Measurements from ENCODE around the gene RBM15B. TPM values are rescaled to one million over a fixed set of nuclear protein-coding genes. Genes with fewer than 3 reads are reported as not detected.
A peak's percentile ranks its signal among the peaks of the same experiment; 100 is the strongest.

The RBM15B gene
- total and polyA plus RNA-seq, 7 donors = 4.6 to 11.9 (median 8.8) TPM

DNA sequence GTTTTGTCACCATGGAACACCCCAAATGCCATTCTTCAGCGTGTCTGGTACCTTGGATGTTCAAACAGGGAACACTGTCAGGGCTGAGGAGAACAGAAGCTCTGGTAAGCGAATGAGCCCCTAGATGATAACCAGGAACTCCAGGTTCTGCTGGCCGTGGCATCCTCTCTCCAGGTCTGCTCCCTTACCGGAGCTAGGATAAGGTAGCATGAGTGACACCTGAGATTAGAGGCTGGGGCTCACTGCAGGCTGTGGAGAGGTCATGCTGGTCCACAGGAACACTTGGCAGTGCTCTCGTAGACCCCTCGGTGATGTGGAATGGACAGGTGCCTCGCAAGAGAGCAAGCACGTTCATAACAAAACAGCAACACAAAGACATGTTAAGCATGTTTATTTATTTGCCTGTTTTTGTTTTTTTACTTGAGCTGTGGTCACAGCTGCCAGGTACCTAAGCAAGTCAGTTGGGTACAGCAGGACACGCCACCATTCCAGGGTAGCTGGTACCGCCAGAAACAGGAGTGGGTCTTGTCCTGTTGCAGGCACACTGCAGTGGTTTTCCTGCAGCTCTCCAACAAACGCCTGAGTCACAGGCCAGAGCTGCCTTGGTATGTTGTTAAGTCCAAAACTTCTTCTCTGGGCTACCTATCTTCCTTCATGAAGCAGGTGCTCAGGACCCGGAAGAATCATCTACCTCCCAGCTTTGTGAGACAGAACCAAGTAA lies 4.6 kb downstream of the RBM15B start:
- H3K27me3 ChIP-seq (ENCODE audit: insufficient read depth in 3 of 3, low read length in 2 of 3) = no peaks in the 10 kb centered on the region
- peaks cover 38% of the 10 kb centered on the region for H3K4me1 ChIP-seq
- DNase-seq (no peak), ATAC-seq (no peak)
- peaks cover 0 to 83% of the 10 kb centered on the region in 2 donors for H3K36me3 ChIP-seq (ENCODE audit: insufficient read depth in 1 of 2, low read depth in 1 of 2)
- TF ChIP-seq, protein P1, sequence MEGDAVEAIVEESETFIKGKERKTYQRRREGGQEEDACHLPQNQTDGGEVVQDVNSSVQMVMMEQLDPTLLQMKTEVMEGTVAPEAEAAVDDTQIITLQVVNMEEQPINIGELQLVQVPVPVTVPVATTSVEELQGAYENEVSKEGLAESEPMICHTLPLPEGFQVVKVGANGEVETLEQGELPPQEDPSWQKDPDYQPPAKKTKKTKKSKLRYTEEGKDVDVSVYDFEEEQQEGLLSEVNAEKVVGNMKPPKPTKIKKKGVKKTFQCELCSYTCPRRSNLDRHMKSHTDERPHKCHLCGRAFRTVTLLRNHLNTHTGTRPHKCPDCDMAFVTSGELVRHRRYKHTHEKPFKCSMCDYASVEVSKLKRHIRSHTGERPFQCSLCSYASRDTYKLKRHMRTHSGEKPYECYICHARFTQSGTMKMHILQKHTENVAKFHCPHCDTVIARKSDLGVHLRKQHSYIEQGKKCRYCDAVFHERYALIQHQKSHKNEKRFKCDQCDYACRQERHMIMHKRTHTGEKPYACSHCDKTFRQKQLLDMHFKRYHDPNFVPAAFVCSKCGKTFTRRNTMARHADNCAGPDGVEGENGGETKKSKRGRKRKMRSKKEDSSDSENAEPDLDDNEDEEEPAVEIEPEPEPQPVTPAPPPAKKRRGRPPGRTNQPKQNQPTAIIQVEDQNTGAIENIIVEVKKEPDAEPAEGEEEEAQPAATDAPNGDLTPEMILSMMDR (IDR thresholded peaks at IDR 0.05) = no peak
- WGBS, 3 donors = 65 to 69% (median 67%) methylated on average over 12 of the region's 12 CpGs
- peak overlapping the region; percentile 38 for H3K27ac ChIP-seq
- H3K4me3 ChIP-seq = no peak overlapping the region
- intact Hi-C loops (cut with DNase I) = loop anchor here in 1 of 2 donors (10.0 kb wide), 1 partner anchor 279 kb away; the partner anchor contains the start of gene TEX264
- H3K9me3 ChIP-seq = no peaks in the 10 kb centered on the region

DNA sequence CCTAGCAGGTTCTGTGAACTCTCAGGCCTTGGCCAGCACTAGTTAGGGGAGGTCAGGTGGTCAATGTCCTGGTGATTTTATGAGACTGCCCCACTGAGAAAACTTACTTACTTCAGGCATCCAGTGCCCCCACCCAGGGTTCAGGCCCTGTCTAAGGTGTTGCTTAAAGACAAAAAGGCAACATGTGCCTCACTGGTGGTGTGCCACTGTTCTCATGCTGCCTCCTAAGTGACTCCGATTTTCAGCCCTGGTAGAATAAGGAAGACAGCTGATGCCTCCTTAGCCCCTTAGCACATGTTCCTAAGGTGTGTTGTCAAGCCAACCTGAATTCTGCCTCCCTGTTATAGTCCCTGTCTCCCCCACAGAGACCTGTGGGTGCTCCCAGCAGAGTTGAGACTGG lies 5.3 kb downstream of the RBM15B start:
- H3K27me3 ChIP-seq (ENCODE audit: insufficient read depth in 3 of 3, low read length in 2 of 3) = no peaks in the 10 kb centered on the region
- peak overlapping the region; percentile 38 for H3K27ac ChIP-seq
- ATAC-seq = no peak
- H3K4me1 ChIP-seq = peaks cover 37% of the 10 kb centered on the region
- H3K4me3 ChIP-seq = no peak overlapping the region
- intact Hi-C loops (cut with DNase I) = loop anchor here in 1 of 2 donors (10.0 kb wide), 1 partner anchor 278 kb away; the partner anchor contains the start of gene TEX264
- H3K36me3 ChIP-seq (ENCODE audit: insufficient read depth in 1 of 2, low read depth in 1 of 2) = peaks cover 0 to 90% of the 10 kb centered on the region in 2 donors
- WGBS, 3 donors = 89 to 100% (median 89%) methylated on average over 1 of the region's 1 CpG
- no peak for DNase-seq
- no peaks in the 10 kb centered on the region for H3K9me3 ChIP-seq
- TF ChIP-seq, protein P1 (IDR thresholded peaks at IDR 0.05) = no peak

- Histone ChIP-seq H3K4me3 (no peak overlapping the region), H3K4me1 (peaks cover 33% of the 10 kb centered on the region), H3K9me3 (no peaks in the 10 kb centered on the region), H3K27ac (peak overlapping the region; percentile 38), H3K36me3 (ENCODE audit: insufficient read depth in 1 of 2, low read depth in 1 of 2) (peaks cover 0 to 97% of the 10 kb centered on the region in 2 donors), H3K27me3 (ENCODE audit: insufficient read depth in 3 of 3, low read length in 2 of 3) (no peaks in the 10 kb centered on the region)
- ATAC-seq (no peak), DNase-seq (no peak)
- intact Hi-C loops (cut with DNase I) = loop anchor here in 1 of 2 donors (10.0 kb wide), 1 partner anchor 277 kb away; the partner anchor contains the start of gene TEX264
- 52 to 76% (median 66%) methylated on average over 5 of the region's 5 CpGs for WGBS, 3 donors
- TF ChIP-seq, protein P1 (IDR thresholded peaks at IDR 0.05) = no peak
Observed at GRCh38 chr3:51397392-51397791, 6.3 kb downstream of the RBM15B start.

GRCh38 chr3:51398595-51399310 lies 7.7 kb downstream of the RBM15B start:
- peaks cover 0 to 92% of the 10 kb centered on the region in 2 donors for H3K36me3 ChIP-seq (ENCODE audit: insufficient read depth in 1 of 2, low read depth in 1 of 2)
- TF ChIP-seq, protein P1 (IDR thresholded peaks at IDR 0.05) = no peak
- H3K27ac ChIP-seq = no peak overlapping the region
- intact Hi-C loops (cut with DNase I) = loop anchor here in 1 of 2 donors (10.0 kb wide), 1 partner anchor 276 kb away; the partner anchor contains the start of gene TEX264
- 70 to 74% (median 72%) methylated on average over 8 of the region's 8 CpGs for WGBS, 3 donors
- ATAC-seq (no peak), DNase-seq (no peak)
- no peaks in the 10 kb centered on the region for H3K27me3 ChIP-seq (ENCODE audit: insufficient read depth in 3 of 3, low read length in 2 of 3)
- no peaks in the 10 kb centered on the region for H3K9me3 ChIP-seq
- peaks cover 21% of the 10 kb centered on the region for H3K4me1 ChIP-seq
- H3K4me3 ChIP-seq = no peak overlapping the region

Measured in psoas muscle (tissue), 8 donors.